ENCODE results near the gene KLHDC7B.

- TF ChIP-seq YY1 (IDR thresholded peaks at IDR 0.05; ENCODE audit: insufficient read depth, insufficient read length), result no peak
- TF ChIP-seq SUZ12 (IDR thresholded peaks at IDR 0.05; ENCODE audit: extremely low read depth, insufficient read depth, insufficient read length), result no peak
- TF ChIP-seq ZNF274 (IDR thresholded peaks at IDR 0.05; ENCODE audit: low read depth, low read length), result no peak
Observed at GRCh38 chr22:50571264-50572175, 25.8 kb downstream of the KLHDC7B start.
